B cell (primary cell): ENCODE measurements around the gene CD33.

ENCODE experiments used
- CTCF ChIP-seq: fragments of 200-600 bp; IDR thresholded peaks from one replicate; pipeline ENCODE4 v1.8.0; 2022; ENCODE audit warnings: antibody characterized with exemption, mild to moderate bottlenecking
- EZH2 ChIP-seq: IDR thresholded peaks from 2 replicates; pipeline ENCODE4 v1.6.1; 2012; ENCODE audit warnings: borderline replicate concordance, low read depth, mild to moderate bottlenecking, moderate library complexity, low read length; ENCODE audit not compliant: insufficient read depth, poor library complexity, severe bottlenecking

GRCh38 chr19:51195316-51195586 is 29.6 kb upstream of the CD33 start:
- TF ChIP-seq CTCF (no peak), EZH2 (no peak)
